Sigmoid colon (tissue), 4 donors: ENCODE results near the gene SLC17A7.

ENCODE experiments used
- EP300 ChIP-seq, 4 donors: sonication (generic); formaldehyde crosslinking; IDR thresholded peaks; one replicate each; pipeline ENCODE4 v1.6.1; 2017; ENCODE audit warnings: antibody characterized with exemption in 4 of 4
- POLR2A ChIP-seq, 2 donors: fragments of 450-650 bp; IDR thresholded peaks; one replicate each; pipeline ENCODE4 v1.6.1; 2016; ENCODE audit warnings: antibody characterized with exemption in 2 of 2, mild to moderate bottlenecking in 2 of 2, moderate library complexity in 2 of 2
- POLR2AphosphoS5 ChIP-seq, 4 donors: sonication (generic); formaldehyde crosslinking; IDR thresholded peaks; one replicate each; pipeline ENCODE4 v1.6.1; 2017; ENCODE audit warnings: antibody characterized with exemption in 4 of 4
- TF ChIP-seq, protein P1 (sequence below), 4 experiments: fragments of 450-650 bp in 3 of 4; fragments of 200-600 bp in 1 of 4; IDR thresholded peaks; one replicate each; pipeline ENCODE4 v1.5.1; 2016 to 2019; ENCODE audit warnings: antibody characterized with exemption in 4 of 4, mild to moderate bottlenecking in 3 of 4, moderate library complexity in 2 of 4

DNA sequence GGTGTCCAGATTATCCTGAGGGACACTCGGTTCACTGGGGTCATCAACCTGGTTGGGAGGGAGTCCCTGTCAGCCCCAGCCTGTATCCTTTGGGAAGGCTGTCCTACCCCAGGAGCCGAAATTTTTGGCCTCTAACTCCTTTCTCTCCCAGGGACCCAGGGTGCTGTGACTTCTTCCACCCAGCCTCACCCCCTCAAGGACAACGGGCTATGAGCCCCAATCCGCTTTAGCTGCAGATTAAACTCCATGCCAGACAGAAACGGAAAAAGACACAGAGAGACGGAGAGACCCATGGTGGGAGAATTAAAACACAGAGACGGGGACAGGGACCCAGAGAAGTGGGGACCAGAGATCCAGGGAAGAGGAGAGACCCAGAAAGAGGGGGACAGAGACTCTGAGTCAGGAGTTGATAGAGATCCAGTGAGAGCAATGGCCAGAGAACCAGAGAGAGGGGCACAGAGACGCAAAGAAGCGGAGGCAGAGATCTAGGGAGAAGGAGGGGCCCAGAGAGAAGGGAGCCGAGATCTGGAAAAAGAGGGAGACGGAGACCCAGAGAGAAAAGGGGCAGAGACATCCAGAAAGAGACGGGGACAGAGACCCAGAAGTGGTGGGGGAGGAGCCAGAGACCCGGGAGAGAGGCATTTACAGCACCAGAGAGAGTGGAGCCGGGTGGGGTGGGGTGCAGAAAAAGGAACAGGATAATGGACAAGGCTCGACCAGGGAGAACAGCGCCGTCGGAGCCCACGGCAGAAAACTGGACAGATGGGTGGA is 703 bp downstream of the SLC17A7 start:
- TF ChIP-seq EP300 (IDR thresholded peaks at IDR 0.05) (no peak), POLR2A (IDR thresholded peaks at IDR 0.05) (no peak), POLR2AphosphoS5 (IDR thresholded peaks at IDR 0.05) (no peak)
- TF ChIP-seq, protein P1, sequence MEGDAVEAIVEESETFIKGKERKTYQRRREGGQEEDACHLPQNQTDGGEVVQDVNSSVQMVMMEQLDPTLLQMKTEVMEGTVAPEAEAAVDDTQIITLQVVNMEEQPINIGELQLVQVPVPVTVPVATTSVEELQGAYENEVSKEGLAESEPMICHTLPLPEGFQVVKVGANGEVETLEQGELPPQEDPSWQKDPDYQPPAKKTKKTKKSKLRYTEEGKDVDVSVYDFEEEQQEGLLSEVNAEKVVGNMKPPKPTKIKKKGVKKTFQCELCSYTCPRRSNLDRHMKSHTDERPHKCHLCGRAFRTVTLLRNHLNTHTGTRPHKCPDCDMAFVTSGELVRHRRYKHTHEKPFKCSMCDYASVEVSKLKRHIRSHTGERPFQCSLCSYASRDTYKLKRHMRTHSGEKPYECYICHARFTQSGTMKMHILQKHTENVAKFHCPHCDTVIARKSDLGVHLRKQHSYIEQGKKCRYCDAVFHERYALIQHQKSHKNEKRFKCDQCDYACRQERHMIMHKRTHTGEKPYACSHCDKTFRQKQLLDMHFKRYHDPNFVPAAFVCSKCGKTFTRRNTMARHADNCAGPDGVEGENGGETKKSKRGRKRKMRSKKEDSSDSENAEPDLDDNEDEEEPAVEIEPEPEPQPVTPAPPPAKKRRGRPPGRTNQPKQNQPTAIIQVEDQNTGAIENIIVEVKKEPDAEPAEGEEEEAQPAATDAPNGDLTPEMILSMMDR (IDR thresholded peaks at IDR 0.05) = no peak
